Lung (tissue), 12 donors: ENCODE results near the gene FCAMR. TPM values are rescaled to one million over a fixed set of nuclear protein-coding genes. Genes with fewer than 3 reads are reported as not detected.
"Not testable (repeated sequence)": the region's sequence is repeated elsewhere in the genome, so short reads cannot be mapped to it uniquely, and the experiment has no call there.

ENCODE experiments used
- ATAC-seq: fragments of 200-7000 bp; cut with Tn5 transposase; one replicate; pipeline ENCODE4 v1.9.1; 2020; ENCODE audit warnings: moderate number of reproducible peaks; ENCODE audit not compliant: insufficient read depth, low FRiP score
- DNase-seq, 3 donors: peaks; one replicate each; pipeline ENCODE4 v3.0.0-alpha.2; 2013 to 2017
- H3K27ac ChIP-seq, 2 donors: one replicate each; pipeline ENCODE4 v1.5.1; 2013; ENCODE audit warnings: mild to moderate bottlenecking in 2 of 2, moderate library complexity in 2 of 2, control low read depth in 1 of 2, inconsistent platforms in 1 of 2, low read depth in 1 of 2, low read length in 1 of 2
- H3K27me3 ChIP-seq, 3 donors: one replicate each; pipeline ENCODE4 v1.5.1; 2013; ENCODE audit warnings: low read length in 2 of 3; ENCODE audit not compliant: control insufficient read depth in 3 of 3, insufficient read depth in 3 of 3
- H3K36me3 ChIP-seq, 4 donors: one replicate each; pipeline ENCODE4 v1.5.1; 2013; ENCODE audit warnings: low read length in 4 of 4, mild to moderate bottlenecking in 1 of 4, moderate library complexity in 1 of 4; ENCODE audit not compliant: control insufficient read depth in 4 of 4, insufficient read depth in 4 of 4
- H3K4me1 ChIP-seq, 5 donors: one replicate each; pipeline ENCODE4 v1.5.1; 2013; ENCODE audit warnings: low read length in 5 of 5, mild to moderate bottlenecking in 2 of 5, moderate library complexity in 1 of 5; ENCODE audit not compliant: control insufficient read depth in 5 of 5, insufficient read depth in 5 of 5
- H3K4me3 ChIP-seq: one replicate; pipeline ENCODE4 v1.5.1; 2013; ENCODE audit warnings: mild to moderate bottlenecking, control low read depth, moderate library complexity
- H3K9ac ChIP-seq, 2 donors: one replicate each; pipeline ENCODE4 v1.5.1; 2013; ENCODE audit warnings: low read length in 2 of 2, control low read depth in 1 of 2; ENCODE audit not compliant: insufficient read depth in 1 of 2
- H3K9me3 ChIP-seq, 4 donors: one replicate each; pipeline ENCODE4 v1.5.1; 2013; ENCODE audit warnings: low read length in 3 of 4, mild to moderate bottlenecking in 1 of 4, moderate library complexity in 1 of 4; ENCODE audit not compliant: control insufficient read depth in 4 of 4, insufficient read depth in 3 of 4
- WGBS, 2 donors: extraction: QIAGEN DNeasy Blood & Tissue Kit; methylation state at CpG; one replicate each; pipeline ENCODE4 v1.1.7; 2013; 5-methylcytosine and 5-hydroxymethylcytosine counted together
- polyA plus RNA-seq, 2 donors: library from polyadenylated mRNA; stranded (reverse); fragments of 200-250 nt; gene quantifications; one replicate each; pipeline ENCODE4 v1.2.1, GENCODE V29; 2013
- total RNA-seq, 2 donors: library from RNA; depleted of rRNA in 1 of 2; stranded (reverse); fragments of >200 nt in 1 of 2; gene quantifications; one replicate each; pipeline ENCODE4 v1.2.1, GENCODE V29; 2014 to 2021
- TF ChIP-seq, protein P1 (sequence below): IDR thresholded peaks from 2 replicates; pipeline ENCODE4 v1.5.1; 2012; ENCODE audit warnings: mild to moderate bottlenecking; ENCODE audit errors: control extremely low read depth, extremely low read depth
- donor health status: control.
- donor health status: control.
- donor health status: Bipolar disorder and iron deficiency.
- donor health status: healthy.
- donor health status: DM: yes; HTN: yes; CAD: no.

Gene FCAMR
- total and polyA plus RNA-seq, 4 donors: 0.18 to 0.40 TPM; not detected in 2

DNA sequence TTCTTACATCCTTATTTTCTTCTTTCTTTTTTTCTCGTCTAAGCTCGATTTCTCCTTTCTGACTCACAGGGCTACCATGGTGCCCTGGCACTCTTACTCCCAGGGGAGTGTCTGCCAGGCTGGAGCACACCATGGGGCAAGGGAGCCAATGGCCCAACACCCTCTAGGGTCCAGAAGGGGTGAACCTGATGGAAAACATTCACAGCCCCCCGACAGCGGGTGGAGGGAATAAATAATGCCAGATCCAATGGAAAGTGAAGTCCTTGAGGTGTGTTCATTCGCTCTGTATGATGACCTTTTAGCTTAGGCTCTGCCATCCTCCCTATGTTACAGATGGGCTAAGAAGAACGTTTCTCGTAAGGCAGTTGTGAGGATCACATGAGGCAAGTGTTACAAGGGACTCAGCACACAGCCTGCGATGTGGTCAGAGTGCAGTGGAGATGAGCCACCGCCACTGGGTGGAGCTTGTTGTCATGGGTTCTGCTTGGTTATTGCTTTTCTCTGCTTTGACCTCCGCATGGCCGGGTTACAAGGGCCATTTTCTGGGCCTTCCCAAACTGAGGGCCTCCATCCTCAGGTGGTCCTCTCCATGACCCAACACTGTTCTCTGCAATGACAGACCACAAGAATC lies 45.0 kb downstream of the FCAMR start:
- peak overlapping the region in 1 of 2 donors; percentile 8 for H3K27ac ChIP-seq
- H3K4me3 ChIP-seq: no peak overlapping the region
- peaks cover 0 to 15% (median 0%) of the 10 kb centered on the region in 5 donors for H3K4me1 ChIP-seq
- H3K9ac ChIP-seq: no peak overlapping the region
- ATAC-seq (peak; percentile 35), DNase-seq (peak in 2 of 3 donors; percentile 16)
- 71 to 72% methylated on average over 11 of the region's 11 CpGs for WGBS, 2 donors
- TF ChIP-seq, protein P1, sequence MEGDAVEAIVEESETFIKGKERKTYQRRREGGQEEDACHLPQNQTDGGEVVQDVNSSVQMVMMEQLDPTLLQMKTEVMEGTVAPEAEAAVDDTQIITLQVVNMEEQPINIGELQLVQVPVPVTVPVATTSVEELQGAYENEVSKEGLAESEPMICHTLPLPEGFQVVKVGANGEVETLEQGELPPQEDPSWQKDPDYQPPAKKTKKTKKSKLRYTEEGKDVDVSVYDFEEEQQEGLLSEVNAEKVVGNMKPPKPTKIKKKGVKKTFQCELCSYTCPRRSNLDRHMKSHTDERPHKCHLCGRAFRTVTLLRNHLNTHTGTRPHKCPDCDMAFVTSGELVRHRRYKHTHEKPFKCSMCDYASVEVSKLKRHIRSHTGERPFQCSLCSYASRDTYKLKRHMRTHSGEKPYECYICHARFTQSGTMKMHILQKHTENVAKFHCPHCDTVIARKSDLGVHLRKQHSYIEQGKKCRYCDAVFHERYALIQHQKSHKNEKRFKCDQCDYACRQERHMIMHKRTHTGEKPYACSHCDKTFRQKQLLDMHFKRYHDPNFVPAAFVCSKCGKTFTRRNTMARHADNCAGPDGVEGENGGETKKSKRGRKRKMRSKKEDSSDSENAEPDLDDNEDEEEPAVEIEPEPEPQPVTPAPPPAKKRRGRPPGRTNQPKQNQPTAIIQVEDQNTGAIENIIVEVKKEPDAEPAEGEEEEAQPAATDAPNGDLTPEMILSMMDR: no peak
- peaks cover 0 to 3% (median 1%) of the 10 kb centered on the region in 4 donors for H3K9me3 ChIP-seq
- no peaks in the 10 kb centered on the region for H3K27me3 ChIP-seq
- H3K36me3 ChIP-seq: no peaks in the 10 kb centered on the region

DNA sequence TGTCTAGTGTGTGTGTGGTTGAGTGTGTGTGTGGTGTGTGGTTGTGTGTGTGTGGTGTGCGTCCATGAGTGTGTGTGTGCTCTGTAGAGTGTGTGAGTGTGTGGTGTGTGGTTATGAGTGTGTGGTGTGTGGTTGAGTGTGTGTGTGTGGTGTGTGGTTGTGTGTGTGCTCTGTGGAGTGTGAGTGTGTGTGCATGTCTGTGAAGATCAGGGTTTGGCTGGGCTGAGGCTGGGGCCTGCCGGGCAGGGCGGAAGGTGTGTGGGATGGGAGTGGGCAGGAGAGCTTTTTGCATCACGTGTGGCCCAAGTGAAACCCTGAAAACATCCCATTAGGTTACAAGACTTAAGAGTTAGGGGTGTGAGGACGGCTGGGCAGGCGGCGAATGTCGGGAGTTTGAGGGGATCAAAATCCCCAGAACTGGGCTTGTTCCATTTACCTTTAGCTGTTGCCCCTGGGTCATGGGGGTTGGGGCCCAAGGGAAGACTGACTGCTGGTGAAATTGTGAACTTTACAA lies 45.6 kb downstream of the FCAMR start:
- Histone ChIP-seq H3K36me3 (no peaks in the 10 kb centered on the region), H3K9me3 (peaks cover 0 to 3% (median 1%) of the 10 kb centered on the region in 4 donors), H3K9ac (no peak overlapping the region), H3K4me3 (no peak overlapping the region), H3K27me3 (no peaks in the 10 kb centered on the region), H3K27ac (peak overlapping the region in 1 of 2 donors; percentile 23), H3K4me1 (peaks cover 0 to 15% (median 0%) of the 10 kb centered on the region in 5 donors)
- DNase-seq: no peak
- TF ChIP-seq, protein P1: no peak
- ATAC-seq: no peak
- 76 to 84% methylated on average over 8 of the region's 8 CpGs for WGBS, 2 donors

DNA sequence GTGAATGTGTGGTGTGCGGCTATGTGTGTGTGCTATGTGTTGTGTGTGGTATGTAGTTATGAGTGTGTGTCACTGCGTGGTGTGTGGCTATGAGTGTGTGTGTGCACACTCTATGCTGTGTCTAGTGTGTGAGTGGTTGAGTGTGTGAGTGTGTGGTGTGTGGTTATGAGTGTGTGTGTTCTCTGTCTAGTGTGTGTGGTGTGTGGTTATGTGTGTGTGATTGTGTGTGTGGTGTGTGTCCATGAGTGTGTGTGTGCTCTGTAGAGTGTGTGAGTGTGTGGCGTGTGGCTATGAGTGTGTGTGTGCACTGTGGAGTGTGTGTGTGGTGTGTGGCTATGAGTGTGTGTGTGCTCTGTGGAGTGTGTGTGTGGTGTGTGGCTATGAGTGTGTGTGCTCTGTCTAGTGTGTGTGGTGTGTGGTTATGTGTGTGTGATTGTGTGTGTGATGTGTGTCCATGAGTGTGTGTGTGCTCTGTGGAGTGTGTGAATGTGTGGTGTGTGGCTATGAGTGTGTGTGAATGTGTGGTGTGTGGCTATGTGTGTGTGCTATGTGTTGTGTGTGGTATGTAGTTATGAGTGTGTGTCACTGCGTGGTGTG lies 46.2 kb downstream of the FCAMR start:
- not testable (repeated sequence) for H3K9ac ChIP-seq, DNase-seq, H3K27me3 ChIP-seq, ATAC-seq, H3K9me3 ChIP-seq, H3K4me3 ChIP-seq, H3K36me3 ChIP-seq
- peak overlapping the region in 1 of 2 donors; percentile 7 for H3K27ac ChIP-seq
- peaks cover 0 to 15% (median 0%) of the 10 kb centered on the region in 5 donors for H3K4me1 ChIP-seq
- 96 to 97% methylated on average over 4 of the region's 4 CpGs for WGBS, 2 donors
